Measurements from ENCODE around the gene GPC5.

GPC5 gene

DNA sequence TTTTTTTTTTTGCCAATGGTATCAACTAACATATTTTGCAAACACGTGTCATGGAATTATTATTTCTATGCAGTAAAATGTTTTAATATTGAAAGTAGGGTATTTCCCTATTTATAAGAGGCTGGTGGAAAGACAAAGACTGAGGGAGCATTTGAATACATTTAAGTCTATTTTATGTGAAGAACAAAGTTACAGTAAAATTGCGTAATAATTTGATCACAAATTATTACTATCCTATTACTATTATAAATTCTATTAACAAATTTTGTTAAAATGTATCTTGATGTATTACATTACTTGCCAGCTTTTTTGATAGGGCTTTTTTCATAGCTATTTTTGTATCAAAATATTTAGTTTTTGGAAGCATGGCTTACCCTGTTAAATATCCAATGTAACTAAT is 58.4 kb downstream of the GPC5 start (continued):
- TF ChIP-seq, protein P1, sequence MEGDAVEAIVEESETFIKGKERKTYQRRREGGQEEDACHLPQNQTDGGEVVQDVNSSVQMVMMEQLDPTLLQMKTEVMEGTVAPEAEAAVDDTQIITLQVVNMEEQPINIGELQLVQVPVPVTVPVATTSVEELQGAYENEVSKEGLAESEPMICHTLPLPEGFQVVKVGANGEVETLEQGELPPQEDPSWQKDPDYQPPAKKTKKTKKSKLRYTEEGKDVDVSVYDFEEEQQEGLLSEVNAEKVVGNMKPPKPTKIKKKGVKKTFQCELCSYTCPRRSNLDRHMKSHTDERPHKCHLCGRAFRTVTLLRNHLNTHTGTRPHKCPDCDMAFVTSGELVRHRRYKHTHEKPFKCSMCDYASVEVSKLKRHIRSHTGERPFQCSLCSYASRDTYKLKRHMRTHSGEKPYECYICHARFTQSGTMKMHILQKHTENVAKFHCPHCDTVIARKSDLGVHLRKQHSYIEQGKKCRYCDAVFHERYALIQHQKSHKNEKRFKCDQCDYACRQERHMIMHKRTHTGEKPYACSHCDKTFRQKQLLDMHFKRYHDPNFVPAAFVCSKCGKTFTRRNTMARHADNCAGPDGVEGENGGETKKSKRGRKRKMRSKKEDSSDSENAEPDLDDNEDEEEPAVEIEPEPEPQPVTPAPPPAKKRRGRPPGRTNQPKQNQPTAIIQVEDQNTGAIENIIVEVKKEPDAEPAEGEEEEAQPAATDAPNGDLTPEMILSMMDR (tag by site-specific recombination; IDR thresholded peaks at IDR 0.05) = no peak
- TF ChIP-seq, protein P2, sequence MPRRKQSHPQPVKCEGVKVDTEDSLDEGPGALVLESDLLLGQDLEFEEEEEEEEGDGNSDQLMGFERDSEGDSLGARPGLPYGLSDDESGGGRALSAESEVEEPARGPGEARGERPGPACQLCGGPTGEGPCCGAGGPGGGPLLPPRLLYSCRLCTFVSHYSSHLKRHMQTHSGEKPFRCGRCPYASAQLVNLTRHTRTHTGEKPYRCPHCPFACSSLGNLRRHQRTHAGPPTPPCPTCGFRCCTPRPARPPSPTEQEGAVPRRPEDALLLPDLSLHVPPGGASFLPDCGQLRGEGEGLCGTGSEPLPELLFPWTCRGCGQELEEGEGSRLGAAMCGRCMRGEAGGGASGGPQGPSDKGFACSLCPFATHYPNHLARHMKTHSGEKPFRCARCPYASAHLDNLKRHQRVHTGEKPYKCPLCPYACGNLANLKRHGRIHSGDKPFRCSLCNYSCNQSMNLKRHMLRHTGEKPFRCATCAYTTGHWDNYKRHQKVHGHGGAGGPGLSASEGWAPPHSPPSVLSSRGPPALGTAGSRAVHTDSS (tag by site-specific recombination; IDR thresholded peaks at IDR 0.05) = no peak
- TF ChIP-seq ZFHX2 (tag by site-specific recombination; conservative IDR thresholded peaks at IDR 0.05) (no peak), ZSCAN23 (tag by site-specific recombination; IDR thresholded peaks at IDR 0.05) (no peak), ZNF529 (tag by site-specific recombination; IDR thresholded peaks at IDR 0.05; ENCODE audit: insufficient replicate concordance) (no peak), GLI2 (tag by site-specific recombination; IDR thresholded peaks at IDR 0.05; ENCODE audit: borderline replicate concordance, low read depth) (no peak), BCL11A (tag by site-specific recombination; IDR thresholded peaks at IDR 0.05; ENCODE audit: low read depth) (no peak), ZNF292 (tag by site-specific recombination; IDR thresholded peaks at IDR 0.05; ENCODE audit: borderline replicate concordance, low read depth) (no peak)

DNA sequence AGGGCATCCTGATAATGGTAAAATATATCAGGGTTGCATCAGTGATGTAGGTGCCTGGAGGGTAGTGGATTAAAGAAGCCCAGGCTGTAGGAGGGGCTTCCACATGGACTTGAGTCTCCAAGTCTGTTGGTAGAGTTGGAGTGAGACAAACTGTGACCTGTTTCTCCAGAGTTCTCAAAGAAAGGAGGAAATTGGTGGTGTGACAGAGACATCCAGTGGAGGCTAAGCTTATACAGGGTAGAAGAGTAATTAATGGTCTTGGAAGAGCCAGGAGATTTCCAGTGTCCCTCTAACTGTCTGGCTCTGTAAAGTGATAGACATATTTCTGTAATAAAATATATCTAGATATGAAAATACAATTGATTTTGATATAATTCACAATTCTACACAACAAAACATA is 61.1 kb downstream of the GPC5 start:
- H3K9me3 ChIP-seq (ENCODE audit: control insufficient read depth, insufficient read depth, low read depth, low read length) = no peaks in the 10 kb centered on the region
- H3K27ac ChIP-seq (ENCODE audit: extremely low read depth, low read depth, low read length) = no peak overlapping the region
- ChIA-PET POLR2A (no interaction called here), CTCF (interaction anchor here (0.6 kb wide), 1 partner anchor 110 kb away, joined by 3 read pairs; no protein-coding TSS in a partner anchor)
- no peaks in the 10 kb centered on the region for H3K36me3 ChIP-seq (ENCODE audit: control insufficient read depth in 2 of 2, insufficient read depth in 1 of 2, low read length in 2 of 2)
- TF ChIP-seq, protein P3, sequence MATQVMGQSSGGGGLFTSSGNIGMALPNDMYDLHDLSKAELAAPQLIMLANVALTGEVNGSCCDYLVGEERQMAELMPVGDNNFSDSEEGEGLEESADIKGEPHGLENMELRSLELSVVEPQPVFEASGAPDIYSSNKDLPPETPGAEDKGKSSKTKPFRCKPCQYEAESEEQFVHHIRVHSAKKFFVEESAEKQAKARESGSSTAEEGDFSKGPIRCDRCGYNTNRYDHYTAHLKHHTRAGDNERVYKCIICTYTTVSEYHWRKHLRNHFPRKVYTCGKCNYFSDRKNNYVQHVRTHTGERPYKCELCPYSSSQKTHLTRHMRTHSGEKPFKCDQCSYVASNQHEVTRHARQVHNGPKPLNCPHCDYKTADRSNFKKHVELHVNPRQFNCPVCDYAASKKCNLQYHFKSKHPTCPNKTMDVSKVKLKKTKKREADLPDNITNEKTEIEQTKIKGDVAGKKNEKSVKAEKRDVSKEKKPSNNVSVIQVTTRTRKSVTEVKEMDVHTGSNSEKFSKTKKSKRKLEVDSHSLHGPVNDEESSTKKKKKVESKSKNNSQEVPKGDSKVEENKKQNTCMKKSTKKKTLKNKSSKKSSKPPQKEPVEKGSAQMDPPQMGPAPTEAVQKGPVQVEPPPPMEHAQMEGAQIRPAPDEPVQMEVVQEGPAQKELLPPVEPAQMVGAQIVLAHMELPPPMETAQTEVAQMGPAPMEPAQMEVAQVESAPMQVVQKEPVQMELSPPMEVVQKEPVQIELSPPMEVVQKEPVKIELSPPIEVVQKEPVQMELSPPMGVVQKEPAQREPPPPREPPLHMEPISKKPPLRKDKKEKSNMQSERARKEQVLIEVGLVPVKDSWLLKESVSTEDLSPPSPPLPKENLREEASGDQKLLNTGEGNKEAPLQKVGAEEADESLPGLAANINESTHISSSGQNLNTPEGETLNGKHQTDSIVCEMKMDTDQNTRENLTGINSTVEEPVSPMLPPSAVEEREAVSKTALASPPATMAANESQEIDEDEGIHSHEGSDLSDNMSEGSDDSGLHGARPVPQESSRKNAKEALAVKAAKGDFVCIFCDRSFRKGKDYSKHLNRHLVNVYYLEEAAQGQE (tag by site-specific recombination; IDR thresholded peaks at IDR 0.05) = no peak
- TF ChIP-seq, protein P4, sequence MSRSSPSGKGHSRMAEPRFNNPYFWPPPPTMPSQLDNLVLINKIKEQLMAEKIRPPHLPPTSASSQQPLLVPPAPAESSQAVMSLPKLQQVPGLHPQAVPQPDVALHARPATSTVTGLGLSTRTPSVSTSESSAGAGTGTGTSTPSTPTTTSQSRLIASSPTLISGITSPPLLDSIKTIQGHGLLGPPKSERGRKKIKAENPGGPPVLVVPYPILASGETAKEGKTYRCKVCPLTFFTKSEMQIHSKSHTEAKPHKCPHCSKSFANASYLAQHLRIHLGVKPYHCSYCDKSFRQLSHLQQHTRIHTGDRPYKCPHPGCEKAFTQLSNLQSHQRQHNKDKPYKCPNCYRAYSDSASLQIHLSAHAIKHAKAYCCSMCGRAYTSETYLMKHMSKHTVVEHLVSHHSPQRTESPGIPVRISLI (tag by site-specific recombination; IDR thresholded peaks at IDR 0.05) = no peak
- TF ChIP-seq MEIS1 (CRISPR knock-in tag; IDR thresholded peaks at IDR 0.05; ENCODE audit: borderline replicate concordance) (no peak), GLI2 (tag by site-specific recombination; IDR thresholded peaks at IDR 0.05; ENCODE audit: borderline replicate concordance, low read depth) (no peak), ZNF157 (tag by site-specific recombination; IDR thresholded peaks at IDR 0.05) (no peak), ZSCAN16 (tag by site-specific recombination; IDR thresholded peaks at IDR 0.05) (no peak), ZNF558 (tag by site-specific recombination; IDR thresholded peaks at IDR 0.05) (no peak), ZNF785 (tag by site-specific recombination; IDR thresholded peaks at IDR 0.05) (no peak), ZNF837 (tag by site-specific recombination; IDR thresholded peaks at IDR 0.05) (no peak)
- TF ChIP-seq, protein P5, sequence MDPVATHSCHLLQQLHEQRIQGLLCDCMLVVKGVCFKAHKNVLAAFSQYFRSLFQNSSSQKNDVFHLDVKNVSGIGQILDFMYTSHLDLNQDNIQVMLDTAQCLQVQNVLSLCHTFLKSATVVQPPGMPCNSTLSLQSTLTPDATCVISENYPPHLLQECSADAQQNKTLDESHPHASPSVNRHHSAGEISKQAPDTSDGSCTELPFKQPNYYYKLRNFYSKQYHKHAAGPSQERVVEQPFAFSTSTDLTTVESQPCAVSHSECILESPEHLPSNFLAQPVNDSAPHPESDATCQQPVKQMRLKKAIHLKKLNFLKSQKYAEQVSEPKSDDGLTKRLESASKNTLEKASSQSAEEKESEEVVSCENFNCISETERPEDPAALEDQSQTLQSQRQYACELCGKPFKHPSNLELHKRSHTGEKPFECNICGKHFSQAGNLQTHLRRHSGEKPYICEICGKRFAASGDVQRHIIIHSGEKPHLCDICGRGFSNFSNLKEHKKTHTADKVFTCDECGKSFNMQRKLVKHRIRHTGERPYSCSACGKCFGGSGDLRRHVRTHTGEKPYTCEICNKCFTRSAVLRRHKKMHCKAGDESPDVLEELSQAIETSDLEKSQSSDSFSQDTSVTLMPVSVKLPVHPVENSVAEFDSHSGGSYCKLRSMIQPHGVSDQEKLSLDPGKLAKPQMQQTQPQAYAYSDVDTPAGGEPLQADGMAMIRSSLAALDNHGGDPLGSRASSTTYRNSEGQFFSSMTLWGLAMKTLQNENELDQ (tag by site-specific recombination; IDR thresholded peaks at IDR 0.05; ENCODE audit: low read depth) = no peak
- TF ChIP-seq, protein P2 (tag by site-specific recombination; IDR thresholded peaks at IDR 0.05) = no peak
- TF ChIP-seq, protein P6, sequence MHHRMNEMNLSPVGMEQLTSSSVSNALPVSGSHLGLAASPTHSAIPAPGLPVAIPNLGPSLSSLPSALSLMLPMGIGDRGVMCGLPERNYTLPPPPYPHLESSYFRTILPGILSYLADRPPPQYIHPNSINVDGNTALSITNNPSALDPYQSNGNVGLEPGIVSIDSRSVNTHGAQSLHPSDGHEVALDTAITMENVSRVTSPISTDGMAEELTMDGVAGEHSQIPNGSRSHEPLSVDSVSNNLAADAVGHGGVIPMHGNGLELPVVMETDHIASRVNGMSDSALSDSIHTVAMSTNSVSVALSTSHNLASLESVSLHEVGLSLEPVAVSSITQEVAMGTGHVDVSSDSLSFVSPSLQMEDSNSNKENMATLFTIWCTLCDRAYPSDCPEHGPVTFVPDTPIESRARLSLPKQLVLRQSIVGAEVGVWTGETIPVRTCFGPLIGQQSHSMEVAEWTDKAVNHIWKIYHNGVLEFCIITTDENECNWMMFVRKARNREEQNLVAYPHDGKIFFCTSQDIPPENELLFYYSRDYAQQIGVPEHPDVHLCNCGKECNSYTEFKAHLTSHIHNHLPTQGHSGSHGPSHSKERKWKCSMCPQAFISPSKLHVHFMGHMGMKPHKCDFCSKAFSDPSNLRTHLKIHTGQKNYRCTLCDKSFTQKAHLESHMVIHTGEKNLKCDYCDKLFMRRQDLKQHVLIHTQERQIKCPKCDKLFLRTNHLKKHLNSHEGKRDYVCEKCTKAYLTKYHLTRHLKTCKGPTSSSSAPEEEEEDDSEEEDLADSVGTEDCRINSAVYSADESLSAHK (tag by site-specific recombination; IDR thresholded peaks at IDR 0.05) = no peak
- TF ChIP-seq, protein P7, sequence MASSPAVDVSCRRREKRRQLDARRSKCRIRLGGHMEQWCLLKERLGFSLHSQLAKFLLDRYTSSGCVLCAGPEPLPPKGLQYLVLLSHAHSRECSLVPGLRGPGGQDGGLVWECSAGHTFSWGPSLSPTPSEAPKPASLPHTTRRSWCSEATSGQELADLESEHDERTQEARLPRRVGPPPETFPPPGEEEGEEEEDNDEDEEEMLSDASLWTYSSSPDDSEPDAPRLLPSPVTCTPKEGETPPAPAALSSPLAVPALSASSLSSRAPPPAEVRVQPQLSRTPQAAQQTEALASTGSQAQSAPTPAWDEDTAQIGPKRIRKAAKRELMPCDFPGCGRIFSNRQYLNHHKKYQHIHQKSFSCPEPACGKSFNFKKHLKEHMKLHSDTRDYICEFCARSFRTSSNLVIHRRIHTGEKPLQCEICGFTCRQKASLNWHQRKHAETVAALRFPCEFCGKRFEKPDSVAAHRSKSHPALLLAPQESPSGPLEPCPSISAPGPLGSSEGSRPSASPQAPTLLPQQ (tag by site-specific recombination; IDR thresholded peaks at IDR 0.05) = no peak
- H3K4me1 ChIP-seq (ENCODE audit: control insufficient read depth, insufficient read depth, low read length) = no peaks in the 10 kb centered on the region
- no peak overlapping the region for H3K4me3 ChIP-seq (ENCODE audit: low read depth, low read length)

Measured in HEK293 (cell line).